Neural progenitor cell (in vitro differentiated cells): Measurements from ENCODE around the gene CDIP1. TPM values are rescaled to one million over a fixed set of nuclear protein-coding genes. Genes with fewer than 3 reads are reported as not detected.
A peak's percentile ranks its signal among the peaks of the same experiment; 100 is the strongest.

Experiments used
- DNase-seq: peaks from one replicate; pipeline ENCODE4 v3.0.0-alpha.2; 2016; ENCODE audit warnings: low spot score
- H2AFZ ChIP-seq: fragments of 200-600 bp; sonication (generic); replicated peaks from 2 replicates; pipeline ENCODE4 v1.6.1; 2016; ENCODE audit warnings: antibody characterized with exemption
- H3F3A ChIP-seq: fragments of 200-600 bp; sonication (generic); 2 replicates; pipeline ENCODE4 v1.6.1; 2016; ENCODE audit warnings: antibody characterized with exemption, low read depth
- H3K27ac ChIP-seq: fragments of 200-600 bp; sonication (generic); 2 replicates; pipeline ENCODE4 v1.5.1; 2016; ENCODE audit warnings: mild to moderate bottlenecking
- H3K27me3 ChIP-seq: fragments of 200-600 bp; sonication (generic); 2 replicates; pipeline ENCODE4 v1.6.1; 2016; ENCODE audit warnings: mild to moderate bottlenecking, moderate library complexity
- H3K36me3 ChIP-seq: fragments of 200-600 bp; sonication (generic); 2 replicates; pipeline ENCODE4 v1.5.1; 2016
- H3K4me1 ChIP-seq: fragments of 200-600 bp; sonication (generic); 2 replicates; pipeline ENCODE4 v1.6.1; 2016; ENCODE audit warnings: mixed run types
- H3K4me2 ChIP-seq: fragments of 200-600 bp; sonication (generic); 2 replicates; pipeline ENCODE4 v1.6.1; 2016
- H3K4me3 ChIP-seq: fragments of 200-600 bp; sonication (generic); 2 replicates; pipeline ENCODE4 v1.5.1; 2016
- H3K79me2 ChIP-seq: fragments of 200-600 bp; sonication (generic); 2 replicates; pipeline ENCODE4 v1.6.1; 2016; ENCODE audit warnings: low read depth
- H3K9ac ChIP-seq: fragments of 200-600 bp; sonication (generic); 2 replicates; pipeline ENCODE4 v1.6.1; 2016
- H3K9me3 ChIP-seq: fragments of 200-600 bp; sonication (generic); 2 replicates; pipeline ENCODE4 v1.5.1; 2016; ENCODE audit warnings: low read depth
- H4K20me1 ChIP-seq: fragments of 200-600 bp; sonication (generic); 2 replicates; pipeline ENCODE4 v1.6.1; 2016; ENCODE audit warnings: low read depth
- H3K27ac Mint-ChIP-seq: 3 replicates; pipeline ENCODE4 v1.8.0; 2021; ENCODE audit warnings: mixed read lengths
- H3K27me3 Mint-ChIP-seq: 2 replicates; pipeline ENCODE4 v1.8.0; 2022; ENCODE audit warnings: low read depth, mild to moderate bottlenecking, inconsistent platforms, moderate library complexity, mixed read lengths; ENCODE audit not compliant: insufficient read depth
- H3K36me3 Mint-ChIP-seq: 3 replicates; pipeline ENCODE4 v1.8.0; 2021; ENCODE audit warnings: mixed read lengths
- H3K4me1 Mint-ChIP-seq: 3 replicates; pipeline ENCODE4 v1.8.0; 2021; ENCODE audit warnings: mixed read lengths
- H3K4me3 Mint-ChIP-seq: 3 replicates; pipeline ENCODE4 v1.8.0; 2021; ENCODE audit warnings: mild to moderate bottlenecking, moderate library complexity, mixed read lengths
- H3K9me3 Mint-ChIP-seq: 3 replicates; pipeline ENCODE4 v1.8.0; 2020; ENCODE audit warnings: mixed read lengths
- CTCF ChIP-seq: fragments of 200-600 bp; sonication (generic); IDR thresholded peaks from 2 replicates; pipeline ENCODE4 v1.5.1; 2017; ENCODE audit warnings: antibody characterized with exemption, mild to moderate bottlenecking
- EZH2 ChIP-seq: fragments of 200-600 bp; sonication (generic); IDR thresholded peaks from 2 replicates; pipeline ENCODE4 v1.6.1; 2017; ENCODE audit warnings: antibody characterized with exemption, mild to moderate bottlenecking, moderate library complexity
- EZH2phosphoT487 ChIP-seq: fragments of 200-600 bp; sonication (generic); IDR thresholded peaks from 2 replicates; pipeline ENCODE4 v1.6.1; 2017; ENCODE audit warnings: antibody characterized with exemption
- total RNA-seq: library from RNA; depleted of rRNA; stranded (reverse); fragments of >200 nt; gene quantifications from 2 replicates; pipeline ENCODE4 v1.2.3, GENCODE V29; 2015; ENCODE audit warnings: low replicate concordance

The CDIP1 gene
- total RNA-seq, 1 donor from 2014 or later, result 13.1 TPM

DNA sequence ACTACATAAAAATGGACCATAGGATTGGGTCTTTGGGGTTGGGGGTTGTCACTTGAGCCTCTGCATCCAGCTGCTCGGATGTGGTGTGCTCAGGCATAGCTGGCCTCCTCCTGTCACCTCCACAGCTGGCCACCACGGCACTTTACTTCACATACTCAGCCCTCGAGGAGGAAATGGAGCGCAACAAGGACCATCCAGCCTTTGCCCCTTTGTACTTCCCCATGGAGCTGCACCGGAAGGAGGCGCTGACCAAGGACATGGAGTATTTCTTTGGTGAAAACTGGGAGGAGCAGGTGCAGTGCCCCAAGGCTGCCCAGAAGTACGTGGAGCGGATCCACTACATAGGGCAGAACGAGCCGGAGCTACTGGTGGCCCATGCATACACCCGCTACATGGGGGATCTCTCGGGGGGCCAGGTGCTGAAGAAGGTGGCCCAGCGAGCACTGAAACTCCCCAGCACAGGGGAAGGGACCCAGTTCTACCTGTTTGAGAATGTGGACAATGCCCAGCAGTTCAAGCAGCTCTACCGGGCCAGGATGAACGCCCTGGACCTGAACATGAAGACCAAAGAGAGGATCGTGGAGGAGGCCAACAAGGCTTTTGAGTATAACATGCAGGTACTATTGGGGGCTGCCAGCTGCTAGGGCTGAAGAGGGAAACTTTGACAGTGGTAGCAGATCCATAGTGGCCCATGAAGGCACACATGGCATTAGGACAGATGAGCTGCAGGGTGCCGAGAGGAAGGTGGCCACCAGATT lies 30.8 kb downstream of the CDIP1 start:
- Histone ChIP-seq H3K27me3 (no peaks in the 10 kb centered on the region), H3K4me3 (no peak overlapping the region), H3K36me3 (no peaks in the 10 kb centered on the region), H3K4me1 (no peaks in the 10 kb centered on the region), H2AFZ (no peak overlapping the region), H3K9me3 (no peaks in the 10 kb centered on the region), H3K9ac (no peak overlapping the region), H3F3A (peaks cover 8% of the 10 kb centered on the region), H3K79me2 (no peaks in the 10 kb centered on the region), H3K4me2 (no peak overlapping the region), H3K27ac (no peak overlapping the region), H4K20me1 (peaks cover 6% of the 10 kb centered on the region)
- Mint-ChIP-seq H3K27ac (no peak overlapping the region), H3K4me1 (peaks cover 7% of the 10 kb centered on the region), H3K27me3 (peaks cover 2% of the 10 kb centered on the region), H3K36me3 (peaks cover 9% of the 10 kb centered on the region), H3K4me3 (no peak overlapping the region), H3K9me3 (no peaks in the 10 kb centered on the region)
- TF ChIP-seq EZH2phosphoT487 (no peak), CTCF (no peak), EZH2 (no peak)
- no peak for DNase-seq

GRCh38 chr16:4506450-4506849 lies 32.1 kb downstream of the CDIP1 start:
- H3K4me3 ChIP-seq, result no peak overlapping the region
- peaks cover 4% of the 10 kb centered on the region for H3K79me2 ChIP-seq
- Mint-ChIP-seq H3K27me3 (peaks cover 2% of the 10 kb centered on the region), H3K36me3 (peaks cover 4% of the 10 kb centered on the region), H3K4me3 (no peak overlapping the region), H3K27ac (no peak overlapping the region), H3K4me1 (peaks cover 7% of the 10 kb centered on the region), H3K9me3 (no peaks in the 10 kb centered on the region)
- peaks cover 8% of the 10 kb centered on the region for H3F3A ChIP-seq
- no peak overlapping the region for H3K4me2 ChIP-seq
- no peak overlapping the region for H2AFZ ChIP-seq
- peak; percentile 85 for DNase-seq
- H3K9ac ChIP-seq, result no peak overlapping the region
- no peak overlapping the region for H3K27ac ChIP-seq
- H3K4me1 ChIP-seq, result peaks cover 2% of the 10 kb centered on the region
- H3K36me3 ChIP-seq, result no peaks in the 10 kb centered on the region
- H4K20me1 ChIP-seq, result peaks cover 6% of the 10 kb centered on the region
- H3K9me3 ChIP-seq, result no peaks in the 10 kb centered on the region
- TF ChIP-seq EZH2, result no peak
- TF ChIP-seq CTCF, result peak; percentile 85
- no peaks in the 10 kb centered on the region for H3K27me3 ChIP-seq

- Mint-ChIP-seq H3K27me3 (peaks cover 2% of the 10 kb centered on the region), H3K27ac (no peak overlapping the region)
Observed at GRCh38 chr16:4505356-4506147, 33.0 kb downstream of the CDIP1 start.

More at GRCh38 chr16:4505356-4506147, 33.0 kb downstream of the CDIP1 start:
- no peak for DNase-seq
- peaks cover 2% of the 10 kb centered on the region for H3K36me3 Mint-ChIP-seq
- Histone ChIP-seq H3K4me3 (no peak overlapping the region), H3K9ac (no peak overlapping the region), H3K27ac (no peak overlapping the region), H4K20me1 (peaks cover 4% of the 10 kb centered on the region), H3F3A (peaks cover 3% of the 10 kb centered on the region), H3K36me3 (no peaks in the 10 kb centered on the region), H3K27me3 (no peaks in the 10 kb centered on the region), H2AFZ (no peak overlapping the region), H3K4me1 (peaks cover 11% of the 10 kb centered on the region), H3K79me2 (peaks cover 5% of the 10 kb centered on the region), H3K9me3 (no peaks in the 10 kb centered on the region), H3K4me2 (no peak overlapping the region)
- H3K9me3 Mint-ChIP-seq, result no peaks in the 10 kb centered on the region
- no peak for TF ChIP-seq EZH2
- no peak for TF ChIP-seq CTCF
- no peak for TF ChIP-seq EZH2phosphoT487
- peaks cover 9% of the 10 kb centered on the region for H3K4me1 Mint-ChIP-seq
- no peak overlapping the region for H3K4me3 Mint-ChIP-seq
